Activated CD4-positive, alpha-beta T cell treated with anti-CD3 and anti-CD28 coated beads for 48 hours (primary cell): ENCODE results near the gene XRCC4.
A peak's percentile ranks its signal among the peaks of the same experiment; 100 is the strongest.

Experiments used
- DNase-seq: peaks from one replicate; pipeline ENCODE4 v3.0.0-alpha.2; 2020

XRCC4 gene

GRCh38 chr5:83072966-83073365 lies 4.4 kb upstream of the XRCC4 start:
- no peak for DNase-seq

- DNase-seq, result peak; percentile 19
Observed at GRCh38 chr5:83077662-83078261, 415 bp downstream of the XRCC4 start.

GRCh38 chr5:83082750-83083149 lies 5.4 kb downstream of the XRCC4 start:
- DNase-seq, result no peak

DNA sequence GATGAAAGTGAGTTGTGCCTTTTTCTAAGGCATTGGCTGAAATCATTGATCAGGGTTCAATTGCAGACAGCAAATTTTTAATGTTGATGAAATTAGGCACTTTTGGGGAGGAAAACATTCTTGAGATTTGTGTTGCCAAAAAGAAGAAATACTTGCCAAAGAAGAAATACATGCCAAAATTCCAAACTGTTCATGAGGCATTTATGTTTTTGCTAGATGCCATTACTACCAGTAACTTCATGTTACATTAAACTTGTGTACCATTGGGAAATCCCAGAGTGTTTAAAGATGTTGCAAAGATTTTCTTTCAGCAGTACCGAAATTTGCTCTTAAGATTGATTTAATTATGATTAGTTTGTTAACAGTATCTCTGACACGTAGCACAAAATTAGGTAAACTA lies 7.0 kb downstream of the XRCC4 start:
- DNase-seq, result no peak

DNA sequence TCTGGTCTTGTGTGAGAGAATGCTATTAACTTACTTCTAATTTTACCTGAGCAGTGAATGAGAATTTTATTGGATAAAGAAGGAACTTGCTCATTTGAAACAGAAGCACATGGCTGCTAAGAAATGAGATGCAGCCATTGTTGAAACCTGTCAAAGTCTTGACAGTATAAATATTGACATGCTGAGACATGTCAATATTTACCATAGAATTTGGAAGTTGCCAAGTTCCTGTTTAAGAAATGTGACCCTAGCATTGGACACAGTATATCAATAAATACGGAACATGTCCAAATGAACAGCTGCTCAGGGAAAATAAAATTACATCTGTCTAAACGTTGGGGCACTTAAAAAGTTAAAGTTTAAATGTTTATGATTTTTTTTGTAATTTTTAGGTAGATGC lies 7.8 kb downstream of the XRCC4 start:
- no peak for DNase-seq

DNA sequence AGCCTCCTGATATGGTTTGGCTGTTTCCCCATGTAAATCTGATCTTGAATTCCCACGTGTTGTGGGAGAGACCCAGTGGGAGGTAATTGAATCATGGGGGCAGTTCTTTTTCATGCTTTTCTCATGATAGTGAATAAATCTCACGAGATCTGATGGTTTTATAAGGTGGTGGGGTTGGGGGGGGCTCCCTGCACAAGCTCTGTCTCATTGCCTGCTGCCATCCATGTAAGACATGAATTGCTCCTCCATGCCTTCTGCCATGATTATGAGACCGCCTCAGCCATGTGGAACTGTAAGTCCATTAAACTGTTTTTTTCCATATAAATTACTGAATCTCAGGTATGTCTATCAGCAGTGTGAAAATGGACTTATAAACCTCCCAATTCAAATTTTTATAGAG lies 12.8 kb downstream of the XRCC4 start:
- DNase-seq, result no peak

GRCh38 chr5:83092619-83093018 lies 15.3 kb downstream of the XRCC4 start:
- DNase-seq, result no peak

DNA sequence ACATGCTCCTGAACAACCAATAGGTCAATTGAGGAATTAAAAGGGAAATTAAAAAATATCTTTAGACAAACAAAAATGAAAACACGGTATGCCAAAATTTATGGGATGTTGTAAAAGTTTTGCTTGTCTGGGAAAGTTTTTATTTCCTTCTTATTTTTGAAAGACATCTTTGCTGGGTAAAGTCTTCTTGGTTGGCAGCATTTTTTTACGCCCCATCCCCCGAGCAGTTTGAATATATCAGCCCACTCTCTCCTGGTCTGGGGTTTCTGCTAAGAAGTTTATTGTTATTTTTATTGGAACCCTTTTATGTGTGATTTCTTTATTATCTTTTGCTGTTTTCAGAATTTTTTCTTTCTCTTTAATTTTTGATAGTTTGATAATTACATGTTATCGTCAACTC lies 16.3 kb downstream of the XRCC4 start:
- no peak for DNase-seq

DNA sequence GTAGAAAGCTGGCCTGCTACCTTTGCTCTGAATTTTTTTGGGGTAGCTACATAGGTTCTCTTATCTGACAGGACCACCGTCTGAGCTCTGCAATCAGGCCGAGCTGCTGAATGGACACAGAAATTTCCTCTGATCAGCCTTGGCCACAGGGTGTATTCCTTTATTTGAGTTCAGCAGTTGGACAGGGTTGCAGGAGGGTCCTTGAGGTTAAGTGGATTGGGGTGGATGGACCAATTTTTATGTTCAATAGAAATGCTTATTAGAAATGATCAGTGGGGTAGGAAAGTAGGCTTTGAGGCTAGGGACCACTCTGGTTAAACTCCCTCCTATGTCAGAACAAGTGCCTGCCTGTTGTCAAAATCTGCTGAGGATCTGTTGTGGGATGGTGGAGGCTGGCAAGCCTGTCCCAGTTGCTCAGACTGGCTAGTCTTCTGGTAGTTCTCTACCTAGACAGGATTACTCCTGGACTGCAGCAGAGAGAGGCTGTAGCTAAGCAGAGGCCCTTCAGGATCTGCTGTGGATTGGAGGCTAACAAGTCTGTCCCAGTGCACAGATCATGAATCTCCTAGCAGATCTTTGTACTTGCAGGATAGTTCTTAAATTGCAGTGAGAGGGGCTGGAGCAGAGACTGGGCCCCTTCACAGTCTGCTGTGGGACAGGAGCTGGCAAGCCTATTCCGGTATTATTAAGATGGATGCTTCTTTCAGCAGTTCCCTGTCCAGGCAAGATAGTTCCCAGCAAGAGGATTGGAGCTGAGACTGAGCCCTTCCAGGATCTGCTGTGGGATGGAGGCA lies 18.0 kb downstream of the XRCC4 start:
- no peak for DNase-seq

GRCh38 chr5:83095957-83096539 lies 18.7 kb downstream of the XRCC4 start:
- DNase-seq, result no peak

DNA sequence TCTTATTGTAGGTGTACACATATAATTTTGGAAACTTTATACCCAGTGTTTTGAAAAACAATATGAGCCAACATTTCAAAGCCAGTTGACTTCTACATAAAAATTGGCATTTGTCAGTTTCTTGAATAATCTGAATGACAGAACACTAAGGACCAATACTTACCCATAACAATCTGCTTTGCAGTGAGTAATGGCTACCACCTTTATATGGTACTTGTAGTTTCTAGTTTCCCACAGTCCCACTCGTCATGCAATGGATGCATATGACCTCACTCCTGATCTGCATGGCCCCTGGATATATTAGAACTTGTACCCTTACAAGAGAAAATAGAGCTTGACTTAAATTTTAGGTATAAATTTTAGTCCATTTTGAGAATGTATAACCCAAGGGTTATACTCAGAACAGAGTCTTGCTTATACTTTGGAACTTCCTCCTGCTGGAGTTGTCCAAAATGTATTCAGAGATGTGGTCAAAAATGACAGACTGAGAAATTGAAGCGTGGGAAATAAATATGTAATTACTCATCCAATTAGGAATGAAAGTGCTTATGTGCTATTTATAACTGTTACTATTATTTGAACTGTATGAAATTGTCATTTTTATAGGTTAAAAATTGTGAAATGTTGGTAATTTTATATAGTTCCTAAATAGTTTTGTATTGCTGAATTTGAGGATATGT lies 19.5 kb downstream of the XRCC4 start:
- DNase-seq, result no peak

DNA sequence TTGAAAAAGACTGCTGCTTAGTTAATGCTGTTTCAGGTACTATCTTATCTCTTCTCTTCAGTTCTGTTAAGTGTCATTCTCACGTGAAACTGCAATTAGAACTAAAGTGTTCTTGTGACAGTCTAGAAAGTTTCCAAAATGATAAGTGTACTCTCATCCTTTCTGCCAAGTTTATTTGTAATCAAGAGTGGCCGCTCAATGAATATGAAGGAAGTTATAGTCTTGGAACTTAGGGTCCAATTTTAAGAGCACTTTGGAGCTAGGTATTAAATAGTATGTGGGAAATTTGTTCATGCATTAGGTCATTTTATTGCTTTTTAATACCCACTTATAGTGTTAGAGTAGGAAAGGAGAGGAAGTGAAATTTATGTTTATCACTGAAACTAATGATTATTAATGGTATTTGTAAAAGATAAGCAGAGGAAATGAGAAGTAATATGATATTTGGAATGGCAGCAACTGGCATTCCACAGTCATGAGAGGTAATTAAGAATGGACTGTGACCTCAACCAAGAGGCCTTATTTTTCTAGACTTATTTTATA lies 20.4 kb downstream of the XRCC4 start:
- no peak for DNase-seq

DNA sequence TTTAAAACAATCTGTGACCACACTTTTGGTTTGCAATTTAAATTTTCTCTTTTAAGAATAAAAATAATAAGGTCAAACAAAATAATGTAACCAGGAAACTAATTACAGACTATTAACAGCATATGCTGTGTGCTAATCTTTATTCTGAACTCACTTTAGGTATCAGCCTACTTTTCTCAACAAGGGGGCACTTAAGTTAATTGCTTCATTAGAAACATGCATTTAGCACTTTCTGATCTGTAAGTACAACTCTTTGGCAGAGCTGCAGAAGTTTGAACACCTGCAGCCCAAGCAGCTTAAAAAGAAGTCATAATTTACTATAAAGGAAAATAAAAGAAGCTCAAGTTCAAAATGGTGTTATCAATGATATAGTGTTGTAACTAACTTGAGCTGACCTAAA lies 21.7 kb downstream of the XRCC4 start:
- no peak for DNase-seq

GRCh38 chr5:83099445-83099844 lies 22.1 kb downstream of the XRCC4 start:
- no peak for DNase-seq

- no peak for DNase-seq
Observed at GRCh38 chr5:83101514-83101913, 24.2 kb downstream of the XRCC4 start.

GRCh38 chr5:83102364-83102980 lies 25.1 kb downstream of the XRCC4 start:
- no peak for DNase-seq

GRCh38 chr5:83104021-83104420 lies 26.7 kb downstream of the XRCC4 start:
- DNase-seq, result no peak

DNA sequence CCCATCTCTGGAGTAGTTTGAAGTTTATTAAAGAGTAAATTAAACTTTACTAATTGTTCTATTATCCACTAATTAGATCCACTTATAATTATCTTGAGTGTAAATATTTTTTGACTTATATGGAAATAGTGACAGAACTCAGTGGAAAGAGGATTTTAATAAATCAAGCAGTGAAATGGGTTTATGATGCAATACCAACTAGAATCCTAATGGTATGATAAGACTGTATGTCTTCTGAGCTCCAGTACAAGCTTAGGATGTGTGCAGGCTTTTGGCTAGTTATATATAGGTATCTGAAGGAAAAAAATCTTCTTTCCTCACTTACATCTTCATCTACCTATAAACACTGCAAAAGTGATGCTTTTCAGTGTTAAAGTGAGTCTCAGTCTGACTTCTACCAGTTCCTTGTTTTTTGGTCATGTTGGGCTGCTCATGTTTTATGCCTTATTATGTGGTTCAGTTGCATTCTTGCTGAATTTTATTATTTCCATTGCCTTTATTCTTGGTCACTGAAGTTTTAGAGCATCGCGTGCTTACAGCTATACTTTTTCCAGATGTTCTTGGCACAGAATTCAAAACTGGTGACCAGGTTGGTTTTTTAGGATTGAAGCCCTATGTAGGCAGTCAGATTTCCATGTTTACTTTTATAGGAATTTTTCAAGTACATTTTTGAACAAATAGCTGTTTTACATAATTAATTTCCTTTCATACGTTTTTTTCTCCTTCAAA lies 30.5 kb downstream of the XRCC4 start:
- no peak for DNase-seq

DNA sequence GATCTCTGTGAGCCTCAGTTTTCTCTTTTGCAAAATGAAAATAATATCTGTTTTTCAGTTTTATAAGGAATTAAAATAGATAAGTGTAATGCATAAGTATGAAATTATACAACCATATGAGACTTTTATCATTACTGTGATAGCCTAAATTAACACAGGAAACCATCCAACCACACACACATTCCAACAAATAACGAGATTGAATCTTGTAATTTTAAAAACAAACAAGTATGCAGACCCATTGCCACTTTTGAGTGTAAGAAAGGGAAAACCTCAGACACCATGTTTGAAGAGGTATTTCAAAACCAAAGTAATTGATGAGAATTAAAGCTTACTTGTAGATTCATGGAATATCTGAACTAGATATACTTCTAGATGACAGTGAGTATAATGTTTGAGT lies 32.0 kb downstream of the XRCC4 start:
- no peak for DNase-seq

DNA sequence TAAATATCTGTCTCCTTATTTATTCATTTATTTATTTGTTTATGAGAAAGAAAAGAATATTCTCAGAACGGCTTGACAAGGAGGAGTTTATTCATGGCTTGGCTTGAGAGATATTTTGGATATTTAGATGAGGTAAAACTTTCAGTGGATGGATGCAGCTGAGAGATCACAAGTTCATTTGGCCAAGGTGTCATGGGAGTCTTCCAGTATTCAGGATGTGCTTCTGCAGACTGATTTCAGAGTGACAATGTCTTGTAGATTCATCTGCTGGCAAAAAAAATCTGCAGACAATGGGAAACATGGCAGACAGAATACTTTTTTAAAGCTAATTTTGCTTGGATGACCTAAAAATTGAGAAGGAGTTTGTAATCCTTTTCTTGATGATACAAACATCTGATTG lies 38.5 kb downstream of the XRCC4 start:
- no peak for DNase-seq

- no peak for DNase-seq
Observed at GRCh38 chr5:83118471-83118870, 41.1 kb downstream of the XRCC4 start.

GRCh38 chr5:83118976-83119375 lies 41.6 kb downstream of the XRCC4 start:
- DNase-seq, result no peak
